Hematopoietic multipotent progenitor cell treated with erythropoietin and hydrocortisone succinate and interleukin-3 and kit ligand, for 8 days (in vitro differentiated cells): ENCODE measurements around the gene SOX30.

Experiments used
- DNase-seq: peaks from one replicate; pipeline ENCODE4 v3.0.0-alpha.2; 2015

The SOX30 gene

GRCh38 chr5:157659868-157660660 lies 7.8 kb upstream of the SOX30 start:
- no peak for DNase-seq

DNA sequence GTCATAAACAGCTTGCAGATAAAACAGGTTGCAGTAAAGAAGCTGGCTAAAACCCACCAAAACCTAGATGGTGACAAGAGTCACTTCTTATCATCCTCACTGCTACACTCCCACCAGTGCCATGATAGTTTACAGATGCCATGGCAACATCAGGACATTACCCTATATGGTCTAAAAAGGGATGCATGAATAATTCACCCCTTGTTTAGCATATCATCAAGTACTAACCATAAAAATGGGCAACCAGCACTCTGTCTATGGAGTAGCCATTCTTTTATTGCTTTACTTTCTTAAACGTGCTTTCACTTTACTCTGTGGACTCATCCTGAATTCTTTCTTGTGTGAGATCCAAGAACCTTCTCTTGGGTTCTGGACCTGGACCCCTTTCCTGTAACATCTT lies 6.7 kb upstream of the SOX30 start:
- DNase-seq = no peak

GRCh38 chr5:157657516-157657915 lies 5.3 kb upstream of the SOX30 start:
- no peak for DNase-seq

DNA sequence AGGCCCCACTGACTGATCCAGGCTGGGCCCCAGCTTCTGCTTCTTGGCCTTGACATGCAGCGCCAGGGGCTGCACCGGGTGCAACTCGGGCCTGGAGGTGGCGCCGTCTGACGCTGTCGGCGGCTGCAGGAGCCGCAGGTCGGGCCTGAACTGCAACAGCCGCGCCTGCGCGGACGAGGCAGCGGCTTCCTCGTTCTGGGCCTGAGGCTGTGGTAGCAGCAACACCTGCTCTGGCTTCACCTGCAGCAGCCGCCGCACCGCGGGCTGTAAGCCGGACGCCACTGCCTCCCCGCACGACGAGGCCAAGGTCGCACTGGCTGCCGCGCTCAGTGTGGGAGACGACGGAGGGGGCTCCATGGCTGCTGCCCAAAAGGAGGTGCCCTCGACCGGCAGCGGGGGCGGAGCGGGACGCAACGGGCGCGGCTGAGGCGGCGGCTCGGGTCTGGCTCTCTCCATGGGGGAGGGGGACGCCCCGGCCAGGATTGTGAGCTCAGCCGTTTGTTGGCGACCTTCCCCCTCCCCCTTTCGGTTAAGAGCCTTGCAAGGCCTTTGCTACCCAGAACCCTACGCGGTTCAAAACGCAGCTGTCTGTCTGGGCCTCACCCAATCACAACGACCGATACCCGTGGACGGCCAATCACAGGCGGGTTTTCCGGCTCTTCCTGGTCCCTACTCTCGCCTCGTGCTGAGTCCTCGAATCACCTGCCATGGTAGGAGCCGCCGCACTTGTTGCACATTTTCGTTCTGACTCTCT lies 438 bp downstream of the SOX30 start:
- DNase-seq = peak; percentile 58

DNA sequence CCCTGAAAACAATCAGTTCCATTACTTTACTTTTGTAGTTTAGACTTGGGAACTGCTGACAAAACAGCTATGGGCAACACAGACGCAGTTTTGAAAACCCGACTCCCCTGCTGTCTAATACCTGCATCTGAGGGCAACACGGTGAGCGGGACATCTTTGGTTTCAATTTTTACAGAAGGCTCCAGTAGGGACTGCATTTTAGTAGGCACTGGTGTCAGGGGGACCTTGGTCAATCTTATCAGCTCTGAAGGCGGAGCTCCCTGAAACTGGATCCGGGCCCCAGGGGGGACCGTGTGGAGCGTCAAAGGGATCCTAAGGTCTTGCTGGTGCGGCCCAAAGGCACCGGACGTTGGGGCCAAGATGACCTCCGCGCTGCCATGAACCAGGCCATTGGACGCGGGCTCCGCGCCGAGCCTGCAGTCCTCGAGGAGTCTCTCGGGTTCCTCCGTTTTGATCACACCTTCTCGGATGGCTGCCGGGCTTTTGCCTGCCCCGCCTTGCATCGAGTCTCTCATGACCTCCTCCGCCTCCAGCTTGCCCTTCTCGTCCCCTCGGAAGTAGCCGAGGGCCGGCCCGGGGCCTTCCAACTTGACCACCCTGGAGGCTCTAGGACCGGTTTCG lies 1.1 kb downstream of the SOX30 start:
- DNase-seq = no peak

DNA sequence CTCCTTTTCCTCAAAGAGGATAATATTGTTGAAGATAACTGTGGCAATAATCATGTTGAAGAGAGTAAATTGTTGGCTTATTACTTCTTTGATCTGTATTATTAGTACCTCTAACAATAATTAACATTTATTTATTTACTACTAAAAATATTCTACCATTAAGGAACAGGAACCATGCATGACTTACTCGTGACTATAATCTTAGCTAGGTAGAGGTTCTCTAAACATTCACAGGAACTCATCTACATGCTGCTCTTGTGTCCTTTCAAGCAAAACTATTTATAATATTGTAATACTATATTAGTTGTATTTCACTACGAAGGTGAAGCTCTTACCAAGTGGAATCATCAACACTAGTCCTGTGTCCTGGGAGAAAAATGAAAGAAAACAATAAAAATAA lies 3.1 kb downstream of the SOX30 start:
- no peak for DNase-seq

- no peak for DNase-seq
Measured at GRCh38 chr5:157648275-157648990, 3.8 kb downstream of the SOX30 start.

DNA sequence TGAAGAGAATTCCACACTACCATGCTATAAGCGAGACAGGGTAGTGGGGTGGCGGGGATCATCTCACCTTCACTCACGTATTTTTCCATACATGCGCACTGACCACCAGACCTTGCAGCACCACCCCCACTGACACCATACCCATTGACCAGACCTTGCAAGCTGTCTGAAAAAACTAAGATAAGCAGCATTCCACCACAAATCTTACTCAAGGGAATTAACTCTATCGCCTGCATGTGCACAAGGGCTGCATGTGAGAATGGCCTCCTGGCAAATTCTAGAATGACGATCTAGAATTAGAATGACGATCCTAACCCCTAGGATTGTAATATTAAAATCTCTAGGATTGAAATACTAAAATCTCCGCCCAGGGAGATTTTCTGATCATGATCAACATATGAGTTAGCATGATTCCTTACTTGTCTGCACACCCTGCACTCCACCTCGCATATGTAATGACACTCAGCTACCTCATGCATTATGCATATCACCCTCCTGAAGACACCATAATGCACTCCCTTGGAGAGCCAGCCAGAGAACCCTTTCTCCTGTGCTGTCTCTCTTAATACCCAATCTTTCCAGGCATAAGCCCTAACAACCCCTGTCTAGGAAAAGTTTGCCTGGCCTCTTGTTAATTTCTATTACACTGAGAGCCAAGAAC lies 11.7 kb downstream of the SOX30 start:
- DNase-seq = no peak

- DNase-seq = no peak
Measured at GRCh38 chr5:157630341-157630740, 21.9 kb downstream of the SOX30 start.

DNA sequence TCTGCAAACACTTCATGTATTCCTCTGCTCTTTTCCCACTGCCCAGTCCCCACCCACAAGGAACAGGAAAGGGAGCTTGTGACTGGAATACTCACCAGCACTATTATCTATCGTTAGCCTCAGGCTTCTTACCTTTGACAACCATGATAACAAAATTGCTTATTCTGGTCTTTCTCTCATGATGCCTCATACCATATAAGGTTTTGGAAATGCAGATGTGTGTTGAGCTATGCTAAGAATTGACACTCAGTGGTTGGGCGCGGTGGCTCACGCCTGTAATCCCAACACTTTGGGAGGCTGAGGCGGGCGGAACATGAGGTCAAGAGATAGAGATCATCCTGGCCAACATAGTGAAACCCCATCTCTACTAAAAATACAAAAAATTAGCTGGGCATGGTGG lies 25.4 kb downstream of the SOX30 start:
- no peak for DNase-seq

DNA sequence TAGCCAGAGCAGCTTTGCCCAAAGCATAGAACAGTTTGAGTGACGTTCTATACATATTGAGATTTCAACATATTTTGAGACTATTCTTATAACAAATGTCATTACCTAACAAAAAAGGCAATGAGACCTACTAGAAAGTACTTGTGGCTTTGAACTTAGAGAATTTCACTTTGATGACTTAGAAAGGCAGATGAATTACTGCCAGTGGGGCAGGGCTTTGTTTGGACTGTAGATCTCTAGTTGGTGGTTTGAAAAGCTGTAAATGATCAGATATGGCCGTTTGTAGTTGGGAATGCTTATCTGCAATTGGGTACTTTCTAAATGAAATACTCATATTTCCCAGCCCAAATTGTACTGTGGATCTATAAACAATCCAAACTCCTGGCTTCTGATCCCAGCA lies 28.1 kb downstream of the SOX30 start:
- DNase-seq = no peak

DNA sequence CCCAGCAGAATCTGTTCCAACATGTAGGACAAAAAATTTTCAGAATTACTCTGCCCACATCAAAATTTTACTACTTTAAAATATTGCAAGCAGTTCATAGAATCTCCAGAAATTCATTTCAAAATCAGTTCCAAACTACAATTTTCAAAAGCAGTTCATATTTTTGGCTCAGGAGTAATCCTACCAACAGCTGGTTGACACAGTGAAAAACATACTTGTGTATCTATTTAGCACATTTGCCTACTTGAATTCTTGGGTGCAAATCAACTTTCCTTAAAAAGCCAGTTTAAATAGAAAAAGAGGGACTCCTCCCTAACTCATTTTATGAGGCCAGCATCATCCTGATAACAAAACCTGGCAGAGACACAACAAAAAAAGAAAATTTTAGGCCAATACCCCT lies 31.5 kb downstream of the SOX30 start:
- DNase-seq = no peak

DNA sequence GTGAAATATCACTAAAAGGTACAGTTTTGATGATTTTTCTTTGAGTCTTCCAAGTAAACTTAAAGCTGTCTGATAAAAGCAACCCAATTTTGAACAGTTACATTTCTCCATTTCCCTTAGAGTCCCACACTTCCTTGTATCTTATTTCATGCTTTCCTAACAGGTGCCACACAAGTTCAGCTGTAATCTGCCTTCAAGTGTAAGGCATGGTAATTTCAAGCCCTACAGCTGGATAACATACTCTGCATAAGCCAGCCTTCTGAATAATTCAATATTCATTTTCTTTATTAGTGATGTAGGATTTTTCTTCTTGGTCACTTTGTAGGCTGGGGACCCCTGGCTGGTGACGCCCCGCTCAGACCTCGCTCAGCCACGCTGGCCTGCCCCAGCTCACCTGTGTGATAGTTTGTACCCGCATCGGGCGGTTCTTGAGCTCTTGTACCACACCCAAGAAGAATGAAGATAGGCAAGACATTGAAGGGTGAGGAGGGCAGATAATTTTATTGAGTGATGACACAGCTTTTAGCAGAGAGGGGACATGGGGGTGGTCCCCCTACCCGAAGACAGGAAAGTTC lies 34.0 kb downstream of the SOX30 start:
- DNase-seq = no peak

DNA sequence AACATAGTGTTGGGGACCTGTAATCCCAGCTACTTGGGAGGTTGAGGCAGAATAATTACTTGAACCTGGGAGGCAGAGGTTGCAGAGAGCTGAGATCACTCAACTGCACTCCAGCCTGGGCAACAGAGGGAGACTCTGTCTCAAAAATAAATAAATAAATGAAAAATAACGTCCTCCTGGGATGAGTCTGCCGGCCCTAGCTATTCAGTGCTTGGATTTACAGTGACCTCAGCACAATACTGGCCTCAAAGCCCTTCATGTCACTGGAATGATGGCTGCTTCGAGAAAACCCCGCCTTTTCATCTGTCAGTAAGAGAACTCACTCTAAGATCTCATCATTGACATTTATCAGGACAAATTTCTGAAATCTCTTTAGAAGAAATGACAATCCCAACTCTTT lies 35.5 kb downstream of the SOX30 start:
- no peak for DNase-seq

DNA sequence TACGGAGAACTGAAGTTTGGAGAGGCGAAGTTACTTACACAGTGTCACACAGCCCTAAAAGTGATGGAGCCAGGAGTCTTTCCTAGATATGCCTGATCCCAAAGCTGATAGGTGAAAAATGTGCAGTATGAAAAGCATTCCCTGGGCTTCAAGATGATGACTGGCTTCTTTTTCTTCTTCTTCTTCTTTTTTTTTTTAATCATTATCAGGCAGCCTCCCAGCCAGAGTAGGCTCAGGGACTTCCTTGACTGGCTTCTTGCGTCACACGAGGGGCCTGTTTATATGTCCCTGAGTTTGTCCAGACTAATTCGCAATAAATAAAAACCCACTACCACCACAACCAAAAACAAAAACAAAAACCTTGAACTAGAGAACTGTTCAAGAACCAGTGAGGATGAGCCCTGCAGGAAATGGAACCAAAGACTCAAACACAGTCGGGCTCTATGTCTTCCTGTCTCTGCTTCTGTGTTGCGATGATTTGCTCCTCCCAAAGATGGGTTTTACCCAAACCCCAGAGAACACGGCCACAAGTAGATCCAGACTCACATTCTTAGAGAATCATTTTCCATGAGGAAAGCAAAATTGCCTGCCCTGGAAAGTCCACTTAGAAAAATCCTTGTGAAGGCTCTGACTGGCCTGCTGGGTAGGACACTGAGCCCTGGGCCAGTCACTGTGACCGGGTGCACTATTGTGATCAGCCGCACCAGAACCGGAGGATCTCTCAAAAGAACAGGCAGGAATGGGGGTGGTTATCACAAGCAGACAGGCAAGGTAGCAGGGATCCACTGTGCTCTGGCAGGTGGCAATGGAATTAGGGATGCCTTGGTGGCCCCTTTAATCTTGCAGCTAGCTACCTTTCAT lies 38.6 kb downstream of the SOX30 start:
- DNase-seq = no peak

DNA sequence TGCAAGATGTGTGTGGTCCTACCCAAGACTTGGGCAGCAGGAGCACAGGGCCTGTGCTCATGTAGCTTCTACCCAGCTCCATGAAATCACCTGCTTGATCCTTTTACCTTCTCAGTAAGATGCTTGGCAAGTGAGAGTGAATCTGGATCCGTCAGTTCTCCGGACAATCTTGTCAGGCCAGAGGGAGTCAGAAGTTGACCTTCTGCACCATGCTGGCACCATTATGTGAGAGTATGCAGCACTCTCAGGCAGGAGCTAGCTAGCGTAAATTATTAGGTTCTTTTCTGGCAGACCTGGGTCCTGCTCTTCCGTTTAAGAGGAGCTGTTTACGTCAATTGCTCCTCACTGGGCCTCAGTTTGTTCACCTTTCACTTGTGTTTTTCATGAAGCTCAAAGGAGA lies 39.7 kb downstream of the SOX30 start:
- DNase-seq = no peak

DNA sequence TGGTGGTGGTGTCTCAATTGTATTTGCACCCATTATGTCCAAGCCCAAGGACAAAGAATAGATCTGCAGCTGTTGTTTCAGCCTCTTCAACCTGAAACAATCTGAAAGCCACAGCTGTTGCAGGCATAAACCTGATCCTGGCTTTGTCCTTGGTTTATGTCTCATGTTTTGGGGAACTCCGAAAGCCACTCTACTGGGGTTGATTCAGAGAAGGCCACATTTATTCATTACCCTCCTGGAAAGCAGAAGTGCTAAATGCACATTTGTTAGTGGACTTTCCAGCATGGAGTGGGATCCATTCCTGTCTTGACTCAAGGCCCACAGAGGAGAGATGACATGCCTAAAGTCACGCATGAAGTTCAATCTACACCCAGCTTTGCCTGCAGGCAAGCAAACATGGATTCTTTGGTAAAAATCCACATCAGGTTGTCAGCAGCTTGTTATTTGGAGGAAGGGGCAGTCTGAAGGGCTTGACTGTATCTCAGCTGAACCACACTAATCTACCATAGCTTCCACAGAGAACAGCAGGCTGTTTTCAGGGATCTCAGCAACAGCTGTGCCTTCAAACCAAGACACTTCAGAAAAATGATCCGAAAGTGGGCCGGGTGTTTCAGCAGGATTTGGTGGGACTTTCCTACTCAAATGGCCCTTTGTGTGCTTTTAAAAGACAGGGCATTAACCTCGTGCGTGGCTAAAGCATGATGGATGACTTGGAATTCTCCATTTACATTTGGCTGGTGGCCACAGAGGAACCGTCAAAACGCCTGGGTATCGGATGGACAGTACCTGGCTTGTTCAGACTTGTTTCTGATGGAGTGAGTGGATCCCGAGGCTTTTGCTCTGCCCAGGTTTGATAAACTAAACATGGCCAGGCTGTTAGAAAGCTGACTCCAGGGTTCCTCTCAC lies 40.4 kb downstream of the SOX30 start:
- no peak for DNase-seq

DNA sequence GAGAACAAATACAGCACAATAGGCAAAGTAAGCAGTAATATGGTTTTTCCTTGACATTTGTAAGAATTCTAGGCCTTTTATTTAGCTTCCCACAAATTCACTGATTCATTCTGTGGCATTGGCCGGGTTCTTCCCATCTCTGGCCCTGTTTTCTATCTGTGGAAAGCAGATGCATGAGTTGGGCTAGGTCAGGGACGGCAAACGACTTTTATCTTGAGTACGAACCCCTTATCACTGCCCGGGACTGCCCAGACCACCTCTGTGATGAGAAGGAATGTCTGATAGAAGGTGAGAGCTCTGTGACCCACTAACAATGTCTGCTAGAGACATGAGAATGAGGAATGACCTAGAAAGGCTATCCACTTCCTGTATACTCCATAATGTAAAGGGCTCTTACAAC lies 41.2 kb downstream of the SOX30 start:
- peak; percentile 83 for DNase-seq

- no peak for DNase-seq
Measured at GRCh38 chr5:157608972-157609565, 43.2 kb downstream of the SOX30 start.
